G401 (cell line): Measurements from ENCODE around the gene BHLHE40. TPM values are rescaled to one million over a fixed set of nuclear protein-coding genes. Genes with fewer than 3 reads are reported as not detected.
"Not testable (repeated sequence)": the region's sequence is repeated elsewhere in the genome, so short reads cannot be mapped to it uniquely, and the experiment has no call there.

ENCODE experiments used
- DNase-seq: peaks from one replicate; pipeline ENCODE4 v3.0.0-alpha.2; 2015; ENCODE audit warnings: low spot score
- in situ Hi-C: cut with HindIII; loops from 2 replicates; pipeline ENCODE4 v1.10.0; 2016; ENCODE audit warnings: low sequenced_read_pairs, mixed read lengths
- total RNA-seq: library from RNA; depleted of rRNA; stranded (reverse); fragments of >200 nt; shearing (Covaris generic); gene quantifications from 2 replicates; pipeline ENCODE4 v1.2.3, GENCODE V29; 2014

BHLHE40 gene
- total RNA-seq, 1 experiment from 2014 or later, result 7.2 TPM

DNA sequence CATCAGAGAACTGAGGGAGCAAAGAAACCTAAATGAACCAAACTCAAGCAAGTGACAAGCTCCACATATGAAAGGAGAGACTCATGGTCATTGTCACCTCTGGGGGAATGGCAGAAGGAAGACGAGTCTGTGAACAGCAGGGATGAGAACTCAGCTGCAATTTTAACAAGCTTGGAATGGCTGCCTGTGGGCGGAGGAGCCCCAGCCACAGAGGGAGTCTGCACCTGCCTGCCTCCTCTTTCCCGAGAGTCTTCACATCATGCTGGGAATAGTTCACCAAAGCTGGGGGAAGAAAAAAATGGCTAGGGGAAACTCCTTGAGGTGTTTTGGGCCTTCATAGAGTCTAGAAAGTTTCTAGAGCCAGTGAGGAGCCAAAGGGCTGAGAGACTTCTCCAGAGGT is 21.3 kb upstream of the BHLHE40 start:
- DNase-seq, result no peak
- in situ Hi-C loops, result no loop called here

GRCh38 chr3:4959180-4959579 is 20.1 kb upstream of the BHLHE40 start:
- no peak for DNase-seq
- in situ Hi-C loops, result no loop called here

GRCh38 chr3:4961865-4962264 is 17.4 kb upstream of the BHLHE40 start:
- in situ Hi-C loops, DNase-seq: not testable (repeated sequence)

- no peak for DNase-seq
- in situ Hi-C loops, result no loop called here
Observed at GRCh38 chr3:4963669-4964570, 15.3 kb upstream of the BHLHE40 start.

DNA sequence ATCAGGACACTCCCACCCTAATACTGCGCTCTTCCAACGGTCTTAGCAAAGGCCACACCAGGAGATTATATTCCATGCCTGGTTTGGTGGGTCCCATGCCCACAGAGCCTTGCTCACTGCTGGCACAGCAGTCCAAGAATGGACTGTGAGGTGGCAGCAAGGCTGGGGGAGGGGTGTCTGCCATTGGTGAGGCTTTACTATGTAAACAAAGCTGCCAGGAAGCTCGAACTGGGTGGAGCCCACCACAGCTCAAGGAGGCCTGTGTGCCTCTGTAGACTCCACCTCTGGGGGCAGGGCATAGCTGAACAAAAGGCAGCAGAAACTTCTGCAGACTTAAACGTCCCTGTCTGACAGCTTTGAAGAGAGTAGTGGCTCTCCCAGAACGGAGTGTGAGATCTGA is 13.2 kb upstream of the BHLHE40 start:
- in situ Hi-C loops, DNase-seq: not testable (repeated sequence)

DNA sequence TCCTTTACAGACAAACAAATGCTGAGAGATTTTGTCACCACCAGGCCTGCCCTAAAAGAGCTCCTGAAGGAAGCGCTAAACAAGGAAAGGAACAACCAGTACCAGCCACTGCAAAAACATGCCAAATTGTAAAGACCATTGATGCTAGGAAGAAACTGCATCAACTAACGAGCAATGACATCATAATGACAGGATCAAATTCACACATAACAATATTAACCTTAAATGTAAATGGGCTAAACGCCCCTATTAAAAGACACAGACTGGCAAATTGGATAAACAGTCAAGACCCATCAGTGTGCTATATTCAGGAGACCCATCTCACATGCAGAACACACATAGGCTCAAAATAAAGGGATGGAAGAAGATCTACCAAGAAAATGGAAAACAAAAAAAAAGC is 11.6 kb upstream of the BHLHE40 start:
- in situ Hi-C loops, DNase-seq: not testable (repeated sequence)

DNA sequence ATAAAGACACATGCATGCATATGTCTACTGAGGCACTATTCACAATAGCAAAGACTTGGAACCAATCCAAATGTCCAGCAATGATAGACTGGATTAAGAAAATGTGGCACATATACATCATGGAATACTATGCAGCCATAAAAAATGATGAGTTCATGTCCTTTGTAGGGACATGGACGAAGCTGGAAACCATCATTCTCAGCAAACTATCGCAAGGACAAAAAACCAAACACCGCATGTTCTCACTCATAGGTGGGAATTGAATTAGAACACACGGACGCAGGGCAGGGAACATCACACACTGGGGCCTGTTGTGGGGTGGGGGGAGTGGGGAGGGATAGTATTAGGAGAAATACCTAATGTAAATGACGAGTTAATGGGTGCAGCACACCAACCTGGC is 7.8 kb upstream of the BHLHE40 start:
- DNase-seq, in situ Hi-C loops: not testable (repeated sequence)

DNA sequence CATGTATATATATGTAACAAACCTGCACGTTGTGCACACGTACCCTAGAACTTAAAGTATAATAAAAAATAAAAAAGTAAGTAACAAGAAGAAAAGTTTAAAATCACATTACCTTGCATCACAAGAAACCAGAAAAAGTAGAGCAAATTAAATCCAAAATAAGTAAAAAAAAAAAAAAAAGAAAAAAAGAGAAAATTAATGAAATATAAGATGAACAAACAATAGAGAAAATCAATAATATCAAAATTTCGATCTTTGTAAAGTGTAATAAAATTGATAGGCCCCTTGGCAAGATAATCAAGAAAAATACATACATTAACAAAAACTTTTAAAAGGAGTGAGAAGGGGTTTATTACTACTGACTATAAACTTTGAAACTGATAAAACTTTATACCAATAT is 7.4 kb upstream of the BHLHE40 start:
- in situ Hi-C loops, result no loop called here

GRCh38 chr3:4972652-4973643 is 6.3 kb upstream of the BHLHE40 start:
- in situ Hi-C loops, result no loop called here
- no peak for DNase-seq

More for the DNA sequence above, 7.4 kb upstream of the BHLHE40 start:
- DNase-seq, result no peak

DNA sequence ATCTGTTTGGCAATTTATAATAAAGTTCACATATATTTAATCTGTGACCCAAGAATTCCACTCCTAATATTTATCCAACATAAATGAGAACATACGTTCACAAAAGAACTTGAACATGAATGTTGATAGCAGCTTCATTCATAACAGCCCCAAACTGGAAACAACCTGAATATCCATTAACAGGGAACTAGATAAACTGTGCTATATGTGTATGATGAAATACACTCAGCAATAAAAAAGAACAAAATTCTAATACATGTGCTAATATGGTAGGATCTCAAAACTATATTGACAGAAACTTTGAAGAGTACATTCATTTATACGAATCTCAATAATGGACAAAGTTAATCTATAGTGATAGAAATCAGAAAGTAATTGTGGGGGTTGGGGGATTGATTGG is 5.1 kb upstream of the BHLHE40 start:
- DNase-seq, result no peak
- in situ Hi-C loops, result no loop called here

GRCh38 chr3:4976109-4976508 is 3.1 kb upstream of the BHLHE40 start:
- in situ Hi-C loops, result no loop called here
- DNase-seq, result peak; percentile 58

DNA sequence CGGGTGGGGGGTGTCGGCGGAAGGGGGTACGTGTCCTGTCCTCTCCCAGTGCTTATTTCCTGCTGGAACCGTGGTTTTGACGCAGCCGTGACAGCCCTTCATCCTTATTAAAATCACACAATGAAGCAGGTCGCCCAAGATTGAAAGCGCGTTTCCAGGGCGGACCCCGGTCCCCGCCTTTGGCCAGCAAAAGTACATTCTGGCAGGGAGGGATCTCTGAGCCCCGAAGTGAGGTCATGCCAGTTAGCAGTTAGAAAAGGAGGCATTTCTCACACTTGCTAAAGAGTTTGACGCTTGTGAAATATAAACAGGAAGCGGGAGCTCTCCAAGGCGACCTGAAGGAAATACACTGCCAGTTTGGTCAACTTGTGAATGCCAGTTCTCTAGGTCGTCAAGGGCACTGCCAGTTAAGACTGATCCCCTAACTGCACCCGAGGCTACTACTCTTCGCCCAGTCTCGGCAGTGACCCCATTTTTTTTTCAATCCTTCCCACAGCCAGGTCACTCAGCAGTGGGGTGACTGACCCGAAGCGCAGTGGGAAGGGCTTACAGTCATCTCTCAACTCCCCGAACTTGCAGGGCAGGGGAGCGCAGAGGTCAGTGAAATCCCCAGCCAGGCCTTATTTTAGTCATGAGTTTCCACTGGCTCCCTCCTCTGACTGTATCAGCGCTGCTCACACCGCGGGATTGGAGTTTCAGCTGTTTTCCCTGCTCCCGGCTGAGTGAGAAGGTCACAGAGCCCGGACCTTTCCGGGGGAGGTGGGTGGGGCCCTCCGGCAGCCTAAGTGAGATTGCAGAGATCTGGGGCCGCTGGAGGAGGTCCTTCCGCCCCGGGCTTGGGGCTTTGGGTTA is 2.0 kb upstream of the BHLHE40 start:
- peak; percentile 69 for DNase-seq
- in situ Hi-C loops, result no loop called here

DNA sequence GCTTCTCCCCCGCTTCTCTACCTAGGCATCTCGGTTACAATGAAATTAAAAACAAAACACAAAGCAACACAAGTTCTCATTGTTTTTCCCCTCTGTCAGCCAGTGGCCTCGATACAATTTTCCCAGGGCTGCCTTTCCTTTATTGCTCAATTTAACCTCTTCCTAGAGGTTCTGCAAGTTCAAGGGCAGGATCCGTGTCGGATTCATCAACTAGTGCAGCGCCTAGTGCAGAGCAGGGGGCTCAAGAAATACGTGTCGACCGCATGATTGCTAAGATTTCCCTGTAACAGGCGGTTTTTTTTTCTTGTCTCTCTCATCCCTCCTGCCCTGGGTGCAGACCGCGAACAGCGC is 1.4 kb upstream of the BHLHE40 start:
- in situ Hi-C loops, result no loop called here
- no peak for DNase-seq

GRCh38 chr3:4978204-4978965 is 852 bp upstream of the BHLHE40 start:
- peak; percentile 88 for DNase-seq
- in situ Hi-C loops, result no loop called here

GRCh38 chr3:4978966-4979427 is 240 bp upstream of the BHLHE40 start:
- in situ Hi-C loops, result no loop called here
- DNase-seq, result peak; percentile 87

DNA sequence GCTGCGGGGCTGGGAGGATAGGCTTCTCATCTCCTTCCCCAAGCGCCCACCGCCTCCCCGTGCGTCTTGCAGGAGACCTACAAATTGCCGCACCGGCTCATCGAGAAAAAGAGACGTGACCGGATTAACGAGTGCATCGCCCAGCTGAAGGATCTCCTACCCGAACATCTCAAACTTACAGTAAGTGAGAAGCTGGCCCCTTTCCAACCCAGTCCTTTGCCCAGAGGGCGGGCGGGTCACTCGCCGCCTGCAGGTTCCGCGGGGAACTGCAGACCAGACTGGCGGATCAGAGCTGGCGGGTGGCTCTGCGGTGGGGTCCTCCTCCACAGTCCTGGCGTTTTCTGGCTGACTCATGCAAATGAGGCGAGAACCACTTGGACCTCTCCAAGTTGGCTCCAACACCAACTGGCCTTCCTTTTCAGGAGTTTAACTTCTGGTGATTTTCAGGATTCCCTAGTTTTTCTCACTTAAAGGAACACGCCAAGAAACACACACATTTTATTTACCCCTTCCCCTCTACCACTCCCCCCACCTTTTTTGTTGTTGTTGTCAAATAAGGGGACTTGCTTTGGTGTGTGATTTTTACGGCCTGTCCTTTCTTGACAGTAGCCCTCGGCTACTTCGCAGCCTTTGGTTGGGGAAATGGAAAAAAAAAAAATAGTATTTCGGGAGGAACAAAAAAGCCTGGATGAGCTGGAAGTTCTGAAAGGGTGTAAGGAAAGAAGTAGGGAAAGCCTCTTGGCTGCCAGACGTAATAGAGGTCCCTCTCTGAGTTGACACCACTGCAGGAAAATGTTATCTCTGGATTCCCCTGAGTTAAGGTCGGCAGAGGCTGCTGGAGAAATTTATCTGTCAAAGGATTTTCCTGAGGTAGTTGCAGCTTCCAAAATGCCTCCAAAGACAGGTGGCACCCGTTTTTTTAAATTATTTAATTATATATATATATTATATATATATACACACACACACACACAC is 1.3 kb downstream of the BHLHE40 start:
- in situ Hi-C loops, result no loop called here

DNA sequence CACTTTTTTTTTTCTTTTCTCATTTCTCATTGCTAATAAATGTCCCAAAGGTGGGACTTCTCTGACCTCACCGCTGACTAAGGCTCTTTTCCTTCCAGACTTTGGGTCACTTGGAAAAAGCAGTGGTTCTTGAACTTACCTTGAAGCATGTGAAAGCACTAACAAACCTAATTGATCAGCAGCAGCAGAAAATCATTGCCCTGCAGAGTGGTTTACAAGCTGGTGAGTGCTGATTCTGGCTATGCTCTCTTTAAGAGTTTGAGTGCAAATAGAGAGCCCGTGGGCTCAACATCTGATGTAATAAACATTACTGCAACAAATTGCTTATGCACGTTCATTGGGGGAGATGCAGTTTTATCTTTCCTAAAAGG is 2.0 kb downstream of the BHLHE40 start:
- in situ Hi-C loops, result no loop called here
- DNase-seq, result peak; percentile 28

More for the DNA sequence above, 1.3 kb downstream of the BHLHE40 start:
- peak; percentile 84 for DNase-seq
